ENCODE measurements around the gene CXCR6. TPM values are rescaled to one million over a fixed set of nuclear protein-coding genes. Genes with fewer than 3 reads are reported as not detected.

The CXCR6 gene
- total and polyA plus RNA-seq, 2 experiments from 2014 or later: 0.10 TPM; not detected in 1

DNA sequence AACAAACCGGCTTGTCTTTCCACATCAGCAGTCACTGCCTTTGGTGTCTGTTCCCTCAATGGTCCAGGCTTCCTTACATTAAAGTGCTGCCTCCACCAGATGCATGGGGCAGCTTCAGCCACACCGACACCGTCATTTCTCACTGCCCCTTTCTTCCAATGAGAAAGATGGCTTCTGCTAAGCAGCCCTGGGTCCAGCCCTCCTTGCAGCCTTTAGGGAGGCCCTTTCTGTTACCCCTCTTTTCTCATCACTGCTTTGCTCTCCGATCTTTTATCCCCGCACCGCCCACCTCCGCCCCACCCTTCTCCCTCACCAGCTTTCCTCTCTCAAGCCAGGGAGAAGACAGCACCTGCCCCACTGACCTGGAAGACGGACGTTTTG is 28.2 kb upstream of the CXCR6 start (continued):
- TF ChIP-seq REST (IDR thresholded peaks at IDR 0.05; ENCODE audit: unreplicated experiment): no peak
- TF ChIP-seq, protein P1, sequence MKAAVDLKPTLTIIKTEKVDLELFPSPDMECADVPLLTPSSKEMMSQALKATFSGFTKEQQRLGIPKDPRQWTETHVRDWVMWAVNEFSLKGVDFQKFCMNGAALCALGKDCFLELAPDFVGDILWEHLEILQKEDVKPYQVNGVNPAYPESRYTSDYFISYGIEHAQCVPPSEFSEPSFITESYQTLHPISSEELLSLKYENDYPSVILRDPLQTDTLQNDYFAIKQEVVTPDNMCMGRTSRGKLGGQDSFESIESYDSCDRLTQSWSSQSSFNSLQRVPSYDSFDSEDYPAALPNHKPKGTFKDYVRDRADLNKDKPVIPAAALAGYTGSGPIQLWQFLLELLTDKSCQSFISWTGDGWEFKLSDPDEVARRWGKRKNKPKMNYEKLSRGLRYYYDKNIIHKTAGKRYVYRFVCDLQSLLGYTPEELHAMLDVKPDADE (IDR thresholded peaks at IDR 0.05): no peak
- no peak for TF ChIP-seq JUNB (IDR thresholded peaks at IDR 0.05; ENCODE audit: unreplicated experiment)
- TF ChIP-seq ZNF331 (CRISPR knock-in tag; IDR thresholded peaks at IDR 0.05; ENCODE audit: low read depth): no peak
- no peak for TF ChIP-seq ZNF114 (CRISPR knock-in tag; IDR thresholded peaks at IDR 0.05)
- no peak for TF ChIP-seq CREB1 (CRISPR knock-in tag; IDR thresholded peaks at IDR 0.05; ENCODE audit: low read depth)

DNA sequence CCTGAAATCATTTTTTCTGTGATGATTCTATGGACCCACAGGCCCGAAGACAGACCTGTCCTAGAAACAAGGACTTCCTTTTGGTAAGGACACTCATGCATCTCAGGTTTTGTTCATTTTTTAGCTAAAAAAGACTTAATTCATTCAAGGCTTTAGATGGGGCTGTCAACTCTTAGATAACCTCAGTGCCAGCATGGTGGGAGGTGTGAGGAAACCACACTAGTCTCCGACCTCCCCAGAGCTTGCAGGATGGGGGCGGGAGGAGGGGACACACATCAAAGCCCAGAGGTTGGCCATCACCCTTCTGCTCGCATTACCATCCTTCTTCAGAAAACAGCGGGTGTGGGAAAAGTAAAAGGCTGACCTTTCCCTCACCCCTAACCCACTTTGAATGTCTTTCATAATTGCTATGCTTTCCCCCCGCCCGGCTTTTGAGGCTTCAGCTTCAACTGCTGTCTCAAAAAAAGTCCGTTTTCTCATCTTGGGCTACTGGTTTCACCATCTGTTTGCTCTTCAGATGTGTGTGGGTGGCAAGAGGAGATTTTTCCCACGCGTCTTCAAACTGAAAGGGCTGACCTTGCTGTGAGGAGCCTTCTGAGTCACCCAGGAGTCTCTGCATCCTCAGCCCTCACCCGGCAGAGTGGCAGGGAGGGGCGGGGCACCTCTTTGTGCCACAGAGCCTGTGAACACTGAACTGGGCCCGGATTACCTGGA is 27.6 kb upstream of the CXCR6 start:
- Histone ChIP-seq H3K9me2 (ENCODE audit: insufficient read depth) (no peaks in the 10 kb centered on the region), H3K79me2 (replicated peaks; ENCODE audit: insufficient read depth) (no peaks in the 10 kb centered on the region), H3K4me1 (ENCODE audit: insufficient read depth) (no peaks in the 10 kb centered on the region), H3F3A (replicated peaks; ENCODE audit: low read depth) (no peaks in the 10 kb centered on the region), H3K27me3 (ENCODE audit: insufficient read depth) (no peaks in the 10 kb centered on the region), H2AFZ (no peak overlapping the region), H4K20me1 (replicated peaks; ENCODE audit: insufficient read depth) (no peaks in the 10 kb centered on the region), H3K36me3 (ENCODE audit: insufficient read depth) (no peaks in the 10 kb centered on the region), H3K4me2 (no peak overlapping the region), H3K4me3 (no peak overlapping the region), H3K27ac (ENCODE audit: low read depth) (no peak overlapping the region)
- no peak overlapping the region for H3K4me3 Mint-ChIP-seq
- ATAC-seq (peak; percentile 79), DNase-seq (ENCODE audit: low spot score) (no peak)
- H3K36me3 Mint-ChIP-seq (ENCODE audit: low read depth): peaks cover 5% of the 10 kb centered on the region; the same call in 2 of the 3 replicates
- H3K4me1 Mint-ChIP-seq: peaks cover 10% of the 10 kb centered on the region
- H3K9me3 Mint-ChIP-seq: no peaks in the 10 kb centered on the region
- H3K27ac Mint-ChIP-seq: no peak overlapping the region
- H3K27me3 Mint-ChIP-seq (ENCODE audit: insufficient read depth, low read depth, poor library complexity): peaks cover 10% of the 10 kb centered on the region
- TF ChIP-seq EZH2phosphoT487 (IDR thresholded peaks at IDR 0.05; ENCODE audit: unreplicated experiment) (no peak), REST (IDR thresholded peaks at IDR 0.05; ENCODE audit: unreplicated experiment) (no peak), CREB1 (CRISPR knock-in tag; IDR thresholded peaks at IDR 0.05; ENCODE audit: low read depth) (no peak), CTCF (conservative IDR thresholded peaks at IDR 0.05; ENCODE audit: low read depth in 2 of 2) (no peak), POLR2AphosphoS5 (IDR thresholded peaks at IDR 0.05; ENCODE audit: low read depth) (no peak), ZNF114 (CRISPR knock-in tag; IDR thresholded peaks at IDR 0.05) (no peak), NANOG (IDR thresholded peaks at IDR 0.05; ENCODE audit: borderline replicate concordance) (no peak), ZNF331 (CRISPR knock-in tag; IDR thresholded peaks at IDR 0.05; ENCODE audit: low read depth) (no peak)

Data from GM23338 (cell line).